T-helper 1 cell treated with Interleukin-12 subunit alpha and Interleukin-12 subunit beta and Interleukin-4 antibody, amounts not matched to agents 30 ng/mL and 1 ng/mL, for 36 hours (primary cell): Measurements from ENCODE around the gene DLEC1. TPM values are rescaled to one million over a fixed set of nuclear protein-coding genes. Genes with fewer than 3 reads are reported as not detected.

Experiments
- intact Hi-C: fragments of 100-400 bp; cut with micrococcal nuclease; formaldehyde crosslinking; loops from one replicate; pipeline ENCODE4 v1.15.1; 2024
- total RNA-seq: library from RNA; stranded (reverse); gene quantifications from 2 replicates; pipeline ENCODE4 v1.2.3, GENCODE V29; 2022

DLEC1 gene
- total RNA-seq, 1 donor from 2014 or later, result 3.9 TPM

- intact Hi-C loops, result loop anchor here (1.0 to 5.0 kb wide), 7 partner anchors 19 to 534 kb away; partner anchors contain the start of genes ACAA1, EXOG and XYLB
Measured at GRCh38 chr3:38118421-38119247, 79.6 kb downstream of the DLEC1 start.

GRCh38 chr3:38119248-38119544 lies 80.2 kb downstream of the DLEC1 start:
- intact Hi-C loops, result loop anchor here (5.0 kb wide), 2 partner anchors 138 to 533 kb away; no protein-coding TSS in a partner anchor

DNA sequence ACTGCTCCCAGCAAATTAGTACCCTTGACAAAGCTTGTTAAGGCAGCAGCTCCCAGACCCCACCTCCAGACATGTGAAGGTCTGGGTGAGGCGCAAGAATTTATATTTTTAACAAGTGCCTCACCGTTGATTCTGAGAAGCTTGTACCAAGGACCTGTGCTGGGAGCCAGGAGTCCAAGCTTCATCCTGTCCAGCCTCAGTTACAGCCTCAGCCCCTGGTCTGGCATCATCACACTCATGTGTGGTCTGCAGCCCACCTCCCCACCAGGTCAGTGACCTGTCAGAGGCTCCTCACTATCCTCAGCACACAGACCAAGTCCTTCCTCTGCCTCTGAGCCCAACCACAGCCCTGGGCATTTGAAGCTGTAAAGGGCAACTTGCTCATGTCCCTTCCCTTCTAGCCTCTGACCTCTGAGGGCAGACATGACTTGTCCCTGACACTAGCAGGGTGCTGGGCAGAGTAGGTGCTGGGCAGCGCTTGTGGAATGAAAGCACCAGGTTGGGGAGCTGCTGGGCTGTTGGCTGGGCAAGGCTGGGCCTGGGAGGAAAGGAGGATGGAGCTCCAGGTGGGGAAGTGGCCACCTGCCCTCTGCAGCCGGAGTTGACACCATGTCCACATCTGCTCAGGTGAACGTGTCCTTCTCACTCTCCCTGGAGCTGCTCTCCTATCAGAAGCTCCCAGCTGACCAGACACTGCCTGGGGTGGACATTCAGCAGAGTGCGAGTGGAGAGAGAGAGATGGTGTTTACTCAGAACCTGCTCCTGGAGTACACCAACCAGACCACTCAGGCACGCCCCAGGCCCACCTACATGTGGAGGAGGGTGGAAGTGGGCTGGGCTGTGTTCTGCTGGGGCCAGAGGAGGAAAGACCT lies 81.0 kb downstream of the DLEC1 start:
- intact Hi-C loops, result loop anchor here (5.0 kb wide), 2 partner anchors 137 to 532 kb away; no protein-coding TSS in a partner anchor

GRCh38 chr3:38120693-38121450 lies 81.9 kb downstream of the DLEC1 start:
- intact Hi-C loops, result no loop called here

DNA sequence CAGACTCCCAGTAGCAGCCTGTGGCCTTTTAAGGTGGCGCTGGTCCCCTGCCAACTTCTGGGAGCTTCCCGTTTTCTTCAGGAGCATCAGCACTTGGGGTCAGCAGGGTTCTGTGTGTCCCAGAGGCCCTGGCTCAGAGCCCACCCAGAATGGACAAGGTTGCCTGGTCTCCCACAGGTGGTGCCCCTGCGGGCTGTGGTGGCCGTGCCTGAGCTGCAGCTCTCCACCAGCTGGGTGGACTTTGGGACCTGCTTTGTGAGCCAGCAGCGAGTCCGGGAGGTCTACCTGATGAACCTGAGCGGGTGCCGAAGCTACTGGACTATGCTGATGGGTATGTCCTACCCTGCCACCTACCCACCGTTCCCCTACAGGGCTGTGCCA lies 82.4 kb downstream of the DLEC1 start:
- intact Hi-C loops, result no loop called here

DNA sequence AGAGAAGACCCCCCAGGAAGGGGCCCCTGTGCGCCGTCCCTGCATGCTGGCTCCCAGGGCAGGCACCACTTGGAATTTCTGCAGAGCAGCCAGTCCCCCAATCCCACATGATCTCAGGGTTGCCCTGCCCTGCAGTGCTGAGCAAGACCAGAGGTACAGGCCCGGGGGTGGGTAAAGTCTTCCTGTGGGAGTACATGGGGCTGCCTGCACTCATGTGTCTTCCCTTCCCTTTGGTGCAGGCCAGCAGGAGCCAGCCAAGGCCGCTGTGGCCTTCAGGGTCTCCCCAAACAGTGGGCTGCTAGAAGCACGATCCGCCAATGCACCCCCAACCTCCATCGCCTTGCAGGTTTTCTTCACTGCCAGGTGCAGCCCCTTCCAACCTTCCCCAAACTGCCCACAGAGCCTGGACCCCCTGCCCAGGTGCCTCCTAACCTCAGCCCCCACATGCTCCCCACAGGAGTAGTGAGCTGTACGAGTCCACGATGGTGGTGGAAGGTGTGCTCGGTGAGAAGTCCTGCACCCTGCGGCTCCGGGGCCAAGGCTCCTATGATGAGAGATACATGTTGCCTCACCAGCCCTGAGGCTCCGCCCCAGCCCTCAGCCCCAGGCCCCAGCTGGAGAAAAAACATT lies 82.9 kb downstream of the DLEC1 start:
- intact Hi-C loops, result no loop called here

DNA sequence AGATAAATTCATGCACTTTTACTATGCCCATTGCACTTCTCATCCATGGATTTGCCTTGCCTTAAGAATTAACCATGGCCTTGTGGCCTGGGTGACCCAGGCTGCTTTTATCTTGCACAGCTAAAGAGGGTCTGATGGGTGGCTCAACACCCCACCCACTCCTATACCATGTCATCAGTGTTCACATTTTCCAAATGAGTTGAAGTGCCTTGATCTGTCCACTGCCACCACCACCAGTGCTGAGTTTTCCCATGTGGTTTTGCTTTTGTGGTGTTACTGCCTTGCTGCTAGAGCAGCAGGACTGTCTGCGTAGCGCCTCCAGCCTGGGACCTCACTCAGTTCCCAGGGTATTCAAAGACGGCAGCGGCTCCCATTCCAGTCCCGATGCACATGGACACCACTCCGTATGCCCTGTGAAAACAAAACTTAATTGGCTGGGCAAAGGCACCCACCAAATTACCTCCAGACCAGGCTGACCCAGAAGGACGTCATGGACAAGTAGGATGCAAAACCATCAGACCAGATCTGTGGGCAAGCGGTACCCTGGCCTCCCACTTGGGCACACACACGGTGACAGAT lies 83.8 kb downstream of the DLEC1 start:
- intact Hi-C loops, result no loop called here

GRCh38 chr3:38124324-38125122 lies 85.5 kb downstream of the DLEC1 start:
- intact Hi-C loops, result no loop called here

- intact Hi-C loops, result no loop called here
Measured at GRCh38 chr3:38125305-38126120, 86.5 kb downstream of the DLEC1 start.

DNA sequence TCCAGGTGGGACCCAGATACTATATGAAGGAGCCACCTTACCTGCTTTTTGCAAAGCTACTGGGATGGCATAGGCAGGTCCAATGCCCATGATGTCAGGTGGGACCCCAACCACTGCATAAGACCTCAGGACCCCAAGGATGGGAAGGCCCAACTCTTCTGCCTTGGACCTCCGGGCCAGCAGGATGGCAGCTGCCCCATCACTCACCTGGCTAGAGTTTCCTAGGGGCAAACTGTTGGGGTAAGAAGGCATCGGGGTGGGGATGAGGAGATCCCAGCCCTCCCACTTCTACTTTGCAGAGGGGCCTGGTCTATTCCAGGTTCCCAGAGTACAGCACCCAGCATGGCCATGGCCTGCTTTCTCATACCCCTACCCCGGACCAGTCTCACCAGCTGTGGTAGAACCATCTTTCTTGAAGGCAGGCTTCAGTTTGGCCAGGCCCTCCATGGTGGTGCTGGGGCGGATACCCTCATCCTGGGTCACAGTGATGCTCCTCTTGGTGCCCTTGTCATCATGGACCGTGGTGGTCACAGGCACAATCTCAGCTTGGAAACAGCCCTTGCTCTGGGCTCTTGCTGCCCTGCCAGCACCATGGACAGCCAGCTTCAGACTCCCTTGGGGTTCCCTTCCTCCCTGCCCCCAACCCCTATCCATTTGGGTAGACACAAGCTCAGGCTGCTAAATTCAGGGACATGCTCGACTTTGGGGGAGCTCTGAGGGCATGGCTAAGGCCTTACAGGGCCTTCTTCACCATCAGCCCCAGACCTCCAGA lies 87.3 kb downstream of the DLEC1 start:
- intact Hi-C loops, result no loop called here

DNA sequence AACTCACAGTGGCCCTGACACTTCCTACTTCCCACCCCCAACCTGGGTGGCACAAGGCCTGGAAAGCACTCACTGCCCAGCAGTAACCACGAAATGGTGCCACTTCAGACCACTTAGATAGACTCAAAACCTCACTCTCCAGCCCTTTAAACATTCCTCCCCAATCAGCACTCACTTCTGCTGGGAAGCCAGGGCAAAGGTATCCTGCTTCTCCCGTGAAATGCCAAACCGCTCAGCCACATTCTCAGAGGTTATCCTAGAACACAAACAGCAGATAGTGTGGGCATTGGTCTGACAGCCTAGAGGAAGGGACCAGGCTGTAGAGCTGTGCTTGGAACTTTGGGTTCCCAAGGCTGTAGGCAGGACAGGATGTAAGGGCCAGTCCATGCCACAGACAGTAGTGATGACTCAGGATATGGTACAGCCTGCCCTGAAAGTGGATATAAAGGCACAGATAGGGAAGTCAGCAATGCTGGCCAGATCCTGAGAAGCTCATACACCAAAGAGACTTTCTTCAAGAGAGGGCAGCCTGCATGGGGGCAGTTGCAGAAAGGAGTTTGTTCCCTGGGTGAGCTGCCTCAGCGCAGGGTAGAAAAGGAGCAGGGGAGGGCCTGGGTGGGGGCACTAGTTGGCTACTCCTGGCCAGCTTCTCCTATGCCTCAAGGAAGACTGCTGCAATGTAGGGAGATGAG lies 88.7 kb downstream of the DLEC1 start:
- intact Hi-C loops, result no loop called here

DNA sequence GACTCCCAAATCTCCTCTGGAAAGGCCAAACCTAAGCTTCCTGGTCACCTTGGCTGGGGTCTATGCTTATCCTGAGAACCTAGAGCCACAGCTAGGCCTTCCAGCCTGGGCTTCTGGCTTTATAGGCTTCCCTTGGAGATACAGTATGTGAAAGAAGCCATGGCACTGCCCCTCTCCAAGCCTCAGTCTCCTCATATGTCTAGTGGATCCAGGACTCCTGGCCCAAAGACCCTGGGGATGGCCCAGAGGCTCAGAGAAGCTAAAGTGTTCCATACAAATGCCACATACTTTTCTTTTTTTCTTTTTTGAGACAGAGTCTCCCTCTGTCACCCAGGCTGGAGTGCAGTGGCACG lies 89.3 kb downstream of the DLEC1 start:
- intact Hi-C loops, result no loop called here

GRCh38 chr3:38129058-38129457 lies 90.0 kb downstream of the DLEC1 start:
- intact Hi-C loops, result no loop called here

GRCh38 chr3:38130631-38131065 lies 91.6 kb downstream of the DLEC1 start:
- intact Hi-C loops, result no loop called here

GRCh38 chr3:38131621-38132369 lies 92.8 kb downstream of the DLEC1 start:
- intact Hi-C loops, result no loop called here

GRCh38 chr3:38133209-38133556 lies 94.2 kb downstream of the DLEC1 start:
- intact Hi-C loops, result no loop called here
